Effector memory CD8-positive, alpha-beta T cell (primary cell): ENCODE results near the gene FAM47E.
A peak's percentile ranks its signal among the peaks of the same experiment; 100 is the strongest.
"Not testable (repeated sequence)": the region's sequence is repeated elsewhere in the genome, so short reads cannot be mapped to it uniquely, and the experiment has no call there.

Source experiments
- ATAC-seq: fragments of 150-1000 bp; cut with Tn5 transposase; replicated peaks from 2 replicates; pipeline ENCODE4 v1.10.0; 2021; ENCODE audit warnings: mild to moderate bottlenecking, moderate library complexity
- DNase-seq, 3 experiments: peaks; one replicate each; pipeline ENCODE4 v3.0.0; 2021
- H3K27ac Mint-ChIP-seq, 2 donors: one replicate each; pipeline ENCODE4 v1.8.0; 2022; ENCODE audit warnings: mild to moderate bottlenecking in 2 of 2, mixed read lengths in 2 of 2, moderate library complexity in 2 of 2
- H3K27me3 Mint-ChIP-seq, 2 donors: one replicate each; pipeline ENCODE4 v1.8.0; 2022; ENCODE audit warnings: mixed read lengths in 2 of 2
- H3K36me3 Mint-ChIP-seq: one replicate; pipeline ENCODE4 v1.8.0; 2022; ENCODE audit warnings: mild to moderate bottlenecking, moderate library complexity, mixed read lengths; ENCODE audit not compliant: insufficient read depth
- H3K4me1 Mint-ChIP-seq, 2 donors: one replicate each; pipeline ENCODE4 v1.8.0; 2022; ENCODE audit warnings: low read depth in 2 of 2, mixed read lengths in 2 of 2
- H3K4me3 Mint-ChIP-seq, 2 donors: one replicate each; pipeline ENCODE4 v1.8.0; 2022; ENCODE audit warnings: mild to moderate bottlenecking in 2 of 2, mixed read lengths in 2 of 2, moderate library complexity in 2 of 2
- H3K9me3 Mint-ChIP-seq, 2 donors: one replicate each; pipeline ENCODE4 v1.8.0; 2022; ENCODE audit warnings: mixed read lengths in 2 of 2

FAM47E gene

GRCh38 chr4:76234679-76235044 is 16.9 kb upstream of the FAM47E start:
- Mint-ChIP-seq H3K4me1 (no peaks in the 10 kb centered on the region), H3K4me3 (no peak overlapping the region), H3K36me3 (no peaks in the 10 kb centered on the region), H3K27me3 (peaks cover 4 to 40% of the 10 kb centered on the region in 2 donors), H3K9me3 (peaks cover 0 to 9% of the 10 kb centered on the region in 2 donors), H3K27ac (no peak overlapping the region)
- ATAC-seq (no peak), DNase-seq (no peak)

GRCh38 chr4:76235407-76235806 is 16.1 kb upstream of the FAM47E start:
- Mint-ChIP-seq H3K36me3 (no peaks in the 10 kb centered on the region), H3K27ac (no peak overlapping the region), H3K4me1 (no peaks in the 10 kb centered on the region), H3K9me3 (peaks cover 0 to 12% of the 10 kb centered on the region in 2 donors), H3K27me3 (peaks cover 5 to 40% of the 10 kb centered on the region in 2 donors), H3K4me3 (no peak overlapping the region)
- ATAC-seq = no peak
- DNase-seq = no peak

GRCh38 chr4:76235915-76236314 is 15.6 kb upstream of the FAM47E start:
- Mint-ChIP-seq H3K36me3 (no peaks in the 10 kb centered on the region), H3K4me3 (no peak overlapping the region), H3K27ac (no peak overlapping the region), H3K4me1 (no peaks in the 10 kb centered on the region), H3K9me3 (peaks cover 0 to 17% of the 10 kb centered on the region in 2 donors), H3K27me3 (peaks cover 10 to 40% of the 10 kb centered on the region in 2 donors)
- ATAC-seq = no peak
- DNase-seq = no peak

- peaks cover 15 to 50% of the 10 kb centered on the region in 2 donors for H3K27me3 Mint-ChIP-seq
- DNase-seq (no peak), ATAC-seq (no peak)
- H3K4me3 Mint-ChIP-seq = no peak overlapping the region
- no peak overlapping the region for H3K27ac Mint-ChIP-seq
- H3K4me1 Mint-ChIP-seq = no peaks in the 10 kb centered on the region
- no peaks in the 10 kb centered on the region for H3K36me3 Mint-ChIP-seq
- H3K9me3 Mint-ChIP-seq = peaks cover 0 to 20% of the 10 kb centered on the region in 2 donors
Measured at GRCh38 chr4:76238236-76238635, 13.3 kb upstream of the FAM47E start.

- Mint-ChIP-seq H3K27ac (no peak overlapping the region), H3K4me3 (no peak overlapping the region), H3K9me3 (peaks cover 0 to 20% of the 10 kb centered on the region in 2 donors), H3K27me3 (peaks cover 17 to 48% of the 10 kb centered on the region in 2 donors), H3K36me3 (no peaks in the 10 kb centered on the region), H3K4me1 (no peaks in the 10 kb centered on the region)
- DNase-seq = no peak
- ATAC-seq = no peak
Measured at GRCh38 chr4:76238701-76239100, 12.8 kb upstream of the FAM47E start.

GRCh38 chr4:76240236-76240635 is 11.3 kb upstream of the FAM47E start:
- ATAC-seq (no peak), DNase-seq (no peak)
- no peak overlapping the region for H3K27ac Mint-ChIP-seq
- peaks cover 20 to 56% of the 10 kb centered on the region in 2 donors for H3K27me3 Mint-ChIP-seq
- no peaks in the 10 kb centered on the region for H3K4me1 Mint-ChIP-seq
- no peaks in the 10 kb centered on the region for H3K36me3 Mint-ChIP-seq
- H3K9me3 Mint-ChIP-seq = peaks cover 0 to 20% of the 10 kb centered on the region in 2 donors
- H3K4me3 Mint-ChIP-seq = no peak overlapping the region

GRCh38 chr4:76243877-76244276 is 7.6 kb upstream of the FAM47E start:
- H3K4me3 Mint-ChIP-seq, H3K27ac Mint-ChIP-seq, H3K36me3 Mint-ChIP-seq, ATAC-seq, H3K4me1 Mint-ChIP-seq, DNase-seq: not testable (repeated sequence)
- peaks cover 38 to 60% of the 10 kb centered on the region in 2 donors for H3K27me3 Mint-ChIP-seq
- peaks cover 0 to 12% of the 10 kb centered on the region in 2 donors for H3K9me3 Mint-ChIP-seq

- no peak overlapping the region for H3K4me3 Mint-ChIP-seq
- ATAC-seq (no peak), DNase-seq (no peak)
- H3K27ac Mint-ChIP-seq = no peak overlapping the region
- H3K27me3 Mint-ChIP-seq = peaks cover 52 to 66% of the 10 kb centered on the region in 2 donors
- peaks cover 0 to 4% of the 10 kb centered on the region in 2 donors for H3K4me1 Mint-ChIP-seq
- peaks cover 0 to 2% of the 10 kb centered on the region in 2 donors for H3K9me3 Mint-ChIP-seq
- no peaks in the 10 kb centered on the region for H3K36me3 Mint-ChIP-seq
Measured at GRCh38 chr4:76246025-76246424, 5.5 kb upstream of the FAM47E start.

GRCh38 chr4:76246852-76247251 is 4.7 kb upstream of the FAM47E start:
- peaks cover 58 to 70% of the 10 kb centered on the region in 2 donors for H3K27me3 Mint-ChIP-seq
- no peaks in the 10 kb centered on the region for H3K36me3 Mint-ChIP-seq
- H3K4me3 Mint-ChIP-seq = no peak overlapping the region
- ATAC-seq (no peak), DNase-seq (no peak)
- H3K9me3 Mint-ChIP-seq = no peaks in the 10 kb centered on the region
- peaks cover 4 to 8% of the 10 kb centered on the region in 2 donors for H3K4me1 Mint-ChIP-seq
- no peak overlapping the region for H3K27ac Mint-ChIP-seq

- no peak for ATAC-seq
- H3K27me3 Mint-ChIP-seq = peaks cover 80 to 81% of the 10 kb centered on the region in 2 donors
- no peak for DNase-seq
Measured at GRCh38 chr4:76250962-76251361, 559 bp upstream of the FAM47E start.

GRCh38 chr4:76252271-76252653 is 741 bp downstream of the FAM47E start:
- H3K36me3 Mint-ChIP-seq = peaks cover 3% of the 10 kb centered on the region
- peaks cover 4 to 8% of the 10 kb centered on the region in 2 donors for H3K4me1 Mint-ChIP-seq
- peaks cover 83 to 91% of the 10 kb centered on the region in 2 donors for H3K27me3 Mint-ChIP-seq
- ATAC-seq (no peak), DNase-seq (no peak)
- no peak overlapping the region for H3K27ac Mint-ChIP-seq
- no peaks in the 10 kb centered on the region for H3K9me3 Mint-ChIP-seq
- H3K4me3 Mint-ChIP-seq = peak overlapping the region; percentile 70 to 90

More at GRCh38 chr4:76250962-76251361, 559 bp upstream of the FAM47E start:
- H3K36me3 Mint-ChIP-seq = no peaks in the 10 kb centered on the region
- H3K4me3 Mint-ChIP-seq = peak overlapping the region; percentile 70 to 90
- H3K9me3 Mint-ChIP-seq = no peaks in the 10 kb centered on the region
- peak overlapping the region in 1 of 2 donors; percentile 15 for H3K27ac Mint-ChIP-seq
- H3K4me1 Mint-ChIP-seq = peaks cover 4 to 8% of the 10 kb centered on the region in 2 donors

- peaks cover 3% of the 10 kb centered on the region for H3K36me3 Mint-ChIP-seq
- no peak overlapping the region for H3K4me3 Mint-ChIP-seq
- no peak for DNase-seq
- H3K27me3 Mint-ChIP-seq = peaks cover 79 to 100% of the 10 kb centered on the region in 2 donors
- H3K4me1 Mint-ChIP-seq = peaks cover 4 to 8% of the 10 kb centered on the region in 2 donors
- no peak for ATAC-seq
- H3K27ac Mint-ChIP-seq = no peak overlapping the region
- H3K9me3 Mint-ChIP-seq = no peaks in the 10 kb centered on the region
Measured at GRCh38 chr4:76253511-76253910, 2.0 kb downstream of the FAM47E start.

GRCh38 chr4:76256032-76256431 is 4.5 kb downstream of the FAM47E start:
- peaks cover 4 to 5% of the 10 kb centered on the region in 2 donors for H3K4me1 Mint-ChIP-seq
- ATAC-seq (no peak), DNase-seq (no peak)
- peaks cover 68 to 87% of the 10 kb centered on the region in 2 donors for H3K27me3 Mint-ChIP-seq
- H3K36me3 Mint-ChIP-seq = peaks cover 3% of the 10 kb centered on the region
- no peak overlapping the region for H3K27ac Mint-ChIP-seq
- no peaks in the 10 kb centered on the region for H3K9me3 Mint-ChIP-seq
- no peak overlapping the region for H3K4me3 Mint-ChIP-seq

GRCh38 chr4:76256968-76257367 is 5.4 kb downstream of the FAM47E start:
- Mint-ChIP-seq H3K27me3 (peaks cover 64 to 85% of the 10 kb centered on the region in 2 donors), H3K9me3 (no peaks in the 10 kb centered on the region), H3K4me3 (no peak overlapping the region), H3K4me1 (no peaks in the 10 kb centered on the region), H3K36me3 (peaks cover 3% of the 10 kb centered on the region), H3K27ac (no peak overlapping the region)
- DNase-seq (no peak), ATAC-seq (no peak)

- DNase-seq (no peak), ATAC-seq (no peak)
- no peaks in the 10 kb centered on the region for H3K9me3 Mint-ChIP-seq
- no peaks in the 10 kb centered on the region for H3K4me1 Mint-ChIP-seq
- peaks cover 3% of the 10 kb centered on the region for H3K36me3 Mint-ChIP-seq
- no peak overlapping the region for H3K4me3 Mint-ChIP-seq
- no peak overlapping the region for H3K27ac Mint-ChIP-seq
- peaks cover 57 to 76% of the 10 kb centered on the region in 2 donors for H3K27me3 Mint-ChIP-seq
Measured at GRCh38 chr4:76257824-76258223, 6.3 kb downstream of the FAM47E start.
